ENCODE measurements around the gene CCHCR1.

CCHCR1 gene

DNA sequence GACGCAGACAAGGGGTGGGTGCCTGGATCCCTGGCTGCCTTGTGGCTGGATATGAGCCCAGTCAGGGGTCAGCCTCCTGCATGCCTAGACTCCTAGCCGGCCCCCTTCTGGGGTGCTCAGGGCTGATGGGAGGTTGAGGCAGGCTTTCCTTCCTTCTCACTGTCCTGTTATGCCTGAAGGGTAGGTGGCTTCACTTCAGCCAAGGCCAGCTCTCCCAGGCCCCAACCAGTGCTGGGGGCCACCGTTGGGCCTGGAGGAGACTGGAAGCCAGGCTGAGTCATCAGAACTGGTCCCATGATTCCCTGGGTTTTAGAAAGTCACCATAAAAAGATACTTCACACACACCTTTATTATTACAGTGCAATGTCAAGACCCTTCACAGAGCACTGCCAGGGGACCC lies 15.8 kb upstream of the CCHCR1 start:
- H2BK120ac ChIP-seq (ENCODE audit: low read depth, low read length) = no peak overlapping the region
- peak overlapping the region in 1 of 2 experiments; percentile 22 for H3K18ac ChIP-seq (ENCODE audit: low read depth in 1 of 2, low read length in 2 of 2)
- H3K9ac ChIP-seq (ENCODE audit: low read length) = no peak overlapping the region
- H2BK12ac ChIP-seq (ENCODE audit: low read length in 2 of 2) = no peak overlapping the region
- H3K4ac ChIP-seq (ENCODE audit: low read depth in 1 of 2, low read length in 2 of 2) = no peak overlapping the region
- H2AK5ac ChIP-seq (ENCODE audit: low read length, severe bottlenecking) = no peak overlapping the region
- no peak overlapping the region for H3K14ac ChIP-seq (ENCODE audit: low read length in 2 of 2)
- no peaks in the 10 kb centered on the region for H3K9me3 ChIP-seq (ENCODE audit: control insufficient read depth, low read length)
- 40% methylated on average over 3 of the region's 3 CpGs for WGBS
- peaks cover 18% of the 10 kb centered on the region for H3K4me1 ChIP-seq (ENCODE audit: control insufficient read depth, insufficient read depth, low read depth, low read length)
- DNase-seq = no peak
- H3K27ac ChIP-seq (ENCODE audit: low read length, poor library complexity, severe bottlenecking) = no peak overlapping the region
- H3K79me1 ChIP-seq (replicated peaks; ENCODE audit: low read length, poor library complexity, severe bottlenecking) = peaks cover 45% of the 10 kb centered on the region
- no peak overlapping the region for H2AFZ ChIP-seq (ENCODE audit: low read depth, low read length)
- H2BK5ac ChIP-seq (ENCODE audit: low read depth, low read length, poor library complexity, severe bottlenecking) = no peak overlapping the region
- no peak overlapping the region for H4K8ac ChIP-seq (ENCODE audit: low read length)
- H4K91ac ChIP-seq (ENCODE audit: low read length) = no peak overlapping the region
- H3K27me3 ChIP-seq (ENCODE audit: control insufficient read depth in 1 of 2, insufficient read depth in 1 of 2, low read length in 2 of 2) = peaks cover 0 to 16% of the 10 kb centered on the region in 2 experiments
- H3K4me2 ChIP-seq (ENCODE audit: low read length, poor library complexity, severe bottlenecking) = no peak overlapping the region
- H3K36me3 ChIP-seq (ENCODE audit: control insufficient read depth in 1 of 2, insufficient read depth in 2 of 2, low read depth in 1 of 2, low read length in 2 of 2) = peaks cover 0 to 24% of the 10 kb centered on the region in 2 experiments
- H3K4me3 ChIP-seq (ENCODE audit: insufficient read depth in 1 of 2, low read depth in 1 of 2, low read length in 2 of 2) = no peak overlapping the region
- H3K23ac ChIP-seq (ENCODE audit: low read length in 2 of 2) = no peak overlapping the region
- H2BK15ac ChIP-seq (ENCODE audit: low read depth, poor library complexity, severe bottlenecking) = no peak overlapping the region

GRCh38 chr6:31172973-31173384 lies 15.4 kb upstream of the CCHCR1 start:
- Histone ChIP-seq H2BK12ac (ENCODE audit: low read length in 2 of 2) (no peak overlapping the region), H4K91ac (ENCODE audit: low read length) (no peak overlapping the region), H3K4me3 (ENCODE audit: insufficient read depth in 1 of 2, low read depth in 1 of 2, low read length in 2 of 2) (no peak overlapping the region), H3K79me1 (replicated peaks; ENCODE audit: low read length, poor library complexity, severe bottlenecking) (peaks cover 42% of the 10 kb centered on the region), H3K4me1 (ENCODE audit: control insufficient read depth, insufficient read depth, low read depth, low read length) (peaks cover 18% of the 10 kb centered on the region), H3K23ac (ENCODE audit: low read length in 2 of 2) (no peak overlapping the region), H3K36me3 (ENCODE audit: control insufficient read depth in 1 of 2, insufficient read depth in 2 of 2, low read depth in 1 of 2, low read length in 2 of 2) (peaks cover 0 to 21% of the 10 kb centered on the region in 2 experiments), H2AK5ac (ENCODE audit: low read length, severe bottlenecking) (no peak overlapping the region), H4K8ac (ENCODE audit: low read length) (no peak overlapping the region), H3K9ac (ENCODE audit: low read length) (no peak overlapping the region), H3K14ac (ENCODE audit: low read length in 2 of 2) (no peak overlapping the region), H2BK15ac (ENCODE audit: low read depth, poor library complexity, severe bottlenecking) (no peak overlapping the region), H3K9me3 (ENCODE audit: control insufficient read depth, low read length) (no peaks in the 10 kb centered on the region), H2BK5ac (ENCODE audit: low read depth, low read length, poor library complexity, severe bottlenecking) (no peak overlapping the region), H3K27me3 (ENCODE audit: control insufficient read depth in 1 of 2, insufficient read depth in 1 of 2, low read length in 2 of 2) (peaks cover 0 to 16% of the 10 kb centered on the region in 2 experiments), H3K18ac (ENCODE audit: low read depth in 1 of 2, low read length in 2 of 2) (no peak overlapping the region), H3K4me2 (ENCODE audit: low read length, poor library complexity, severe bottlenecking) (no peak overlapping the region), H3K4ac (ENCODE audit: low read depth in 1 of 2, low read length in 2 of 2) (no peak overlapping the region), H3K27ac (ENCODE audit: low read length, poor library complexity, severe bottlenecking) (no peak overlapping the region), H2BK120ac (ENCODE audit: low read depth, low read length) (no peak overlapping the region), H2AFZ (ENCODE audit: low read depth, low read length) (no peak overlapping the region)
- 54% methylated on average over 4 of the region's 5 CpGs for WGBS
- no peak for DNase-seq

DNA sequence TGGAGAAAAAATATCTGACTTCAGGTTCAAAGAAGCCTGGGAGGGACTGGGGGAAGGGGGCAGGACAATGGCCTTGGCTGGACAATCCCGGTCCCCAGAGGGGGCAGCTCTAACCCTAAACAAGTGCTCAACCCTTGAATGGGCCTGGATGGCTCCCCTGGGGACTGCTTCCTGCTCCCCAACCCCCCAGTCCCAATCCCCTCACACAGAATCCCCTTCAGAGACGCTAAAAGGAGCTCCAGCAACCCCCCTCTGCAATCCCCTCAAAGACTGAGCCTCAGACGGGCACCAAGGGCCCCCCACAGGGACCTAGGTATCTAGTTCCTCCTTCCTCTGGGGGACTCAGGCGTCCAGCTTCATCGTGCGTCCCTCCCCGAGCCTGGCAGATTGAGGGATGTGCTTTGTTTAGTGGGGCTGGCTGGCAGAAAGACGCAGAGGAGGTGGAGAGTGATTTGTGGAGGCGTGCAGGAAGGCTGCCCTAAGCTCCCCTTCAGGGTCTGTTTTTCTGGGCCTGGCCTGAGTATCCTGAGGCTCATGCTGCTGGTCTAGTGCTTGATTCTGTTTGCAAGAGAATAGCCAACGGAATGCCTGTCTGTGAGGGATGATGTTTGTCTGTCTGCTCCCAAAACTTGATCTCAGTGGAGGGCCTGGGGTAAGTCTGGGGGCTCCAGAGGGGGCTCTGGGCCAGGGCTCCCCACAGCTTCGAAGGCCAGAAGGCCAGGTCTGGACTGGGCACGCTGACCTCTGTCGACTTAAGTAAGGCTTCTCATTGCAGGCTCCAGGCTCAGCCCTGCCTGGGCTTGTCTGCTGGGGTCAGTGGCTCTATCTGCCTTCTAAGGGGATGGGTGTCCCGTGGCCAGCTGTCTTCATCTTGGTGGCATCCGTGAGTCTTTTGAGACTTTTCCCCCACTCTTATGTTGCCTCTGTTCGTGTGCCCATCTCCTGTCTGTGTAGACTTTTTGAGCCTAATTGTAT lies 14.6 kb upstream of the CCHCR1 start:
- 39% methylated on average over 15 of the region's 16 CpGs for WGBS
- no peak overlapping the region for H3K27ac ChIP-seq (ENCODE audit: low read length, poor library complexity, severe bottlenecking)
- H3K9me3 ChIP-seq (ENCODE audit: control insufficient read depth, low read length) = no peaks in the 10 kb centered on the region
- no peak overlapping the region for H4K91ac ChIP-seq (ENCODE audit: low read length)
- no peak overlapping the region for H2BK120ac ChIP-seq (ENCODE audit: low read depth, low read length)
- no peak overlapping the region for H2BK12ac ChIP-seq (ENCODE audit: low read length in 2 of 2)
- H3K18ac ChIP-seq (ENCODE audit: low read depth in 1 of 2, low read length in 2 of 2) = no peak overlapping the region
- H2BK5ac ChIP-seq (ENCODE audit: low read depth, low read length, poor library complexity, severe bottlenecking) = no peak overlapping the region
- no peak for DNase-seq
- H3K14ac ChIP-seq (ENCODE audit: low read length in 2 of 2) = no peak overlapping the region
- no peak overlapping the region for H3K4me3 ChIP-seq (ENCODE audit: insufficient read depth in 1 of 2, low read depth in 1 of 2, low read length in 2 of 2)
- no peak overlapping the region for H3K4ac ChIP-seq (ENCODE audit: low read depth in 1 of 2, low read length in 2 of 2)
- H2AK5ac ChIP-seq (ENCODE audit: low read length, severe bottlenecking) = no peak overlapping the region
- H3K4me1 ChIP-seq (ENCODE audit: control insufficient read depth, insufficient read depth, low read depth, low read length) = peaks cover 18% of the 10 kb centered on the region
- H4K8ac ChIP-seq (ENCODE audit: low read length) = no peak overlapping the region
- H2AFZ ChIP-seq (ENCODE audit: low read depth, low read length) = no peak overlapping the region
- H3K36me3 ChIP-seq (ENCODE audit: control insufficient read depth in 1 of 2, insufficient read depth in 2 of 2, low read depth in 1 of 2, low read length in 2 of 2) = peaks cover 0 to 15% of the 10 kb centered on the region in 2 experiments
- H3K4me2 ChIP-seq (ENCODE audit: low read length, poor library complexity, severe bottlenecking) = no peak overlapping the region
- peaks cover 43% of the 10 kb centered on the region for H3K79me1 ChIP-seq (replicated peaks; ENCODE audit: low read length, poor library complexity, severe bottlenecking)
- H3K9ac ChIP-seq (ENCODE audit: low read length) = no peak overlapping the region
- H2BK15ac ChIP-seq (ENCODE audit: low read depth, poor library complexity, severe bottlenecking) = no peak overlapping the region
- H3K23ac ChIP-seq (ENCODE audit: low read length in 2 of 2) = no peak overlapping the region
- peaks cover 0 to 16% of the 10 kb centered on the region in 2 experiments for H3K27me3 ChIP-seq (ENCODE audit: control insufficient read depth in 1 of 2, insufficient read depth in 1 of 2, low read length in 2 of 2)

DNA sequence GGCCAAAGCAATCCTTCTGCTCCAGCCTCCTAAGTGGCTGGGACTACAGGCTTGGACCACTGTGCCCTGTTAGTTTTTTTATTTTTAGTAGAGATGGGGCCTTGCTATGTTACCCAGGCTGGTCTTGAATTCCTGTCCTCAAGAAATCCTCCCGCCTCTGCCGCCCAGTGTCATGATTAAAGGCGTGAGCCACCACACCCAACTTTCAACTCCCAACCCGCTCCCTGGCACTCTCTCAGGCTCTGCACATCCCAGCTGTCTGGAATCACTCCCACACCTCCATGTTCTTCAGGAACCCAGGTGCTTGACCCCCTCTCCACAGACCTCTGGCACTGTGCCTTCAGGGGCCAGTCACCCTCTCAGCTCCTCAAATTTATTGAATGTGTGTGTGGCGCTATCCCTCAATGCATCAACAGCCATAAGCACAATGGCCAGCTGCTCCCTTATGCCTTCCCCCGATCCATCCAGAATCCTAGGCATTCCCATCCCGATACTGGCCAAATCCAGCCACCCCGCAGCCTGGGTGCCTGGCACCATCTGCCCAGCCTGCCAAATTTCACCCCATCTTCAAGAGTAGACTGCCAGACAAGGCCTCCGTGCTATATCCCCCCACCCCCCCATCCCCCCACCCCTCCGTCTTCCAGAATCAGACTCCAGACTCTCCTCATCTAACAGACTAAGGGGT lies 13.5 kb upstream of the CCHCR1 start:
- no peak overlapping the region for H2BK15ac ChIP-seq (ENCODE audit: low read depth, poor library complexity, severe bottlenecking)
- no peak overlapping the region for H3K18ac ChIP-seq (ENCODE audit: low read depth in 1 of 2, low read length in 2 of 2)
- DNase-seq = no peak
- no peak overlapping the region for H2AK5ac ChIP-seq (ENCODE audit: low read length, severe bottlenecking)
- H3K27ac ChIP-seq (ENCODE audit: low read length, poor library complexity, severe bottlenecking) = no peak overlapping the region
- no peak overlapping the region for H3K4me3 ChIP-seq (ENCODE audit: insufficient read depth in 1 of 2, low read depth in 1 of 2, low read length in 2 of 2)
- no peak overlapping the region for H2BK5ac ChIP-seq (ENCODE audit: low read depth, low read length, poor library complexity, severe bottlenecking)
- no peak overlapping the region for H3K23ac ChIP-seq (ENCODE audit: low read length in 2 of 2)
- no peak overlapping the region for H2BK12ac ChIP-seq (ENCODE audit: low read length in 2 of 2)
- H3K36me3 ChIP-seq (ENCODE audit: control insufficient read depth in 1 of 2, insufficient read depth in 2 of 2, low read depth in 1 of 2, low read length in 2 of 2) = peaks cover 0 to 14% of the 10 kb centered on the region in 2 experiments
- no peak overlapping the region for H2AFZ ChIP-seq (ENCODE audit: low read depth, low read length)
- 90% methylated on average over 10 of the region's 10 CpGs for WGBS
- H3K4me2 ChIP-seq (ENCODE audit: low read length, poor library complexity, severe bottlenecking) = no peak overlapping the region
- no peak overlapping the region for H3K14ac ChIP-seq (ENCODE audit: low read length in 2 of 2)
- H2BK120ac ChIP-seq (ENCODE audit: low read depth, low read length) = no peak overlapping the region
- H3K9ac ChIP-seq (ENCODE audit: low read length) = no peak overlapping the region
- peaks cover 18% of the 10 kb centered on the region for H3K4me1 ChIP-seq (ENCODE audit: control insufficient read depth, insufficient read depth, low read depth, low read length)
- peaks cover 0 to 16% of the 10 kb centered on the region in 2 experiments for H3K27me3 ChIP-seq (ENCODE audit: control insufficient read depth in 1 of 2, insufficient read depth in 1 of 2, low read length in 2 of 2)
- H3K79me1 ChIP-seq (replicated peaks; ENCODE audit: low read length, poor library complexity, severe bottlenecking) = peaks cover 43% of the 10 kb centered on the region
- H3K4ac ChIP-seq (ENCODE audit: low read depth in 1 of 2, low read length in 2 of 2) = no peak overlapping the region
- H3K9me3 ChIP-seq (ENCODE audit: control insufficient read depth, low read length) = no peaks in the 10 kb centered on the region
- H4K8ac ChIP-seq (ENCODE audit: low read length) = no peak overlapping the region
- no peak overlapping the region for H4K91ac ChIP-seq (ENCODE audit: low read length)

Measured in mesenchymal stem cell (in vitro differentiated cells and primary cell).